Tibial nerve (tissue), 4 donors: ENCODE measurements around the gene PRSS36. TPM values are rescaled to one million over a fixed set of nuclear protein-coding genes. Genes with fewer than 3 reads are reported as not detected.

Experiments used
- DNase-seq, 2 donors: peaks; one replicate each; pipeline ENCODE4 v3.0.0-alpha.2; 2019; ENCODE audit warnings: low spot score in 2 of 2
- H3K27ac ChIP-seq, 4 donors: fragments of 200-600 bp; sonication (generic) in 3 of 4; one replicate each; pipeline ENCODE4 v1.5.1; 2017 to 2019; ENCODE audit warnings: mild to moderate bottlenecking in 1 of 4
- H3K27me3 ChIP-seq, 2 donors: fragments of 200-600 bp; sonication (generic) in 1 of 2; one replicate each; pipeline versions ENCODE4 v1.5.1 to v1.6.0; 2017 to 2019
- H3K36me3 ChIP-seq, 3 donors: fragments of 200-600 bp; sonication (generic); one replicate each; pipeline ENCODE4 v1.5.1; 2018 to 2019
- H3K4me1 ChIP-seq, 4 donors: fragments of 200-600 bp; sonication (generic) in 3 of 4; one replicate each; pipeline ENCODE4 v1.5.1; 2017 to 2019
- H3K4me3 ChIP-seq, 4 donors: fragments of 200-600 bp; sonication (generic) in 3 of 4; one replicate each; pipeline ENCODE4 v1.5.1; 2017 to 2019; ENCODE audit warnings: mild to moderate bottlenecking in 1 of 4, moderate library complexity in 1 of 4
- H3K9me3 ChIP-seq, 4 donors: fragments of 200-600 bp; sonication (generic) in 3 of 4; one replicate each; pipeline ENCODE4 v1.5.1; 2017 to 2019
- CTCF ChIP-seq, 5 experiments: fragments of 200-600 bp in 3 of 5; fragments of 450-650 bp in 2 of 5; sonication (generic) in 3 of 5; IDR thresholded peaks; one replicate each; pipeline ENCODE4 v1.5.1; 2016 to 2019; ENCODE audit warnings: antibody characterized with exemption in 5 of 5, mild to moderate bottlenecking in 3 of 5, moderate library complexity in 2 of 5
- EP300 ChIP-seq, 2 donors: sonication (generic); formaldehyde crosslinking; IDR thresholded peaks; one replicate each; pipeline ENCODE4 v1.6.1; 2017; ENCODE audit warnings: antibody characterized with exemption in 2 of 2, mild to moderate bottlenecking in 1 of 2
- POLR2A ChIP-seq, 2 donors: fragments of 450-650 bp; IDR thresholded peaks; one replicate each; pipeline ENCODE4 v1.6.1; 2017; ENCODE audit warnings: antibody characterized with exemption in 2 of 2, mild to moderate bottlenecking in 2 of 2, moderate library complexity in 2 of 2
- WGBS, 2 donors: methylation state at CpG; one replicate each; pipeline ENCODE4 v1.1.5; 2018; 5-methylcytosine and 5-hydroxymethylcytosine counted together
- total RNA-seq, 4 donors: library from RNA; depleted of rRNA; stranded (reverse); fragments of >200 nt; gene quantifications; one replicate each; pipeline ENCODE4 v1.1.0, GENCODE V29; 2016

PRSS36 gene
- total RNA-seq, 4 donors from 2014 or later = 6.5 to 21.3 (median 10.8) TPM

DNA sequence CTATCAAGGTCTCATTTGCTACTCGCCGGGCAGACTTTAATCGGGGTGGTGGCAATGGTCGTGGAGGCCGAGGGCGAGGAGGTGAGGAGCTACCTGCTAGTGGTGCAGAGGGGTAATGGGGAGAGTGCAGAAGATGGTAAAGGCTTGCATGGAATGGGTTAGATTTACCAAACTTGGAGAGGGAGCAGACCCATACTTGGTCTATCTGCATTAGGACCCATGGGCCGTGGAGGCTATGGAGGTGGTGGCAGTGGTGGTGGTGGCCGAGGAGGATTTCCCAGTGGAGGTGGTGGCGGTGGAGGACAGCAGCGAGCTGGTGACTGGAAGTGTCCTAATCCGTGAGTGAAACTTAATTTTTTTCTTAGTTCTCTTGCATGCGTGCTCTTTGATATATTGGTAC lies 40.2 kb upstream of the PRSS36 start:
- TF ChIP-seq EP300 (IDR thresholded peaks at IDR 0.05) (no peak), POLR2A (IDR thresholded peaks at IDR 0.05) (no peak), CTCF (IDR thresholded peaks at IDR 0.05) (no peak)
- DNase-seq = no peak

DNA sequence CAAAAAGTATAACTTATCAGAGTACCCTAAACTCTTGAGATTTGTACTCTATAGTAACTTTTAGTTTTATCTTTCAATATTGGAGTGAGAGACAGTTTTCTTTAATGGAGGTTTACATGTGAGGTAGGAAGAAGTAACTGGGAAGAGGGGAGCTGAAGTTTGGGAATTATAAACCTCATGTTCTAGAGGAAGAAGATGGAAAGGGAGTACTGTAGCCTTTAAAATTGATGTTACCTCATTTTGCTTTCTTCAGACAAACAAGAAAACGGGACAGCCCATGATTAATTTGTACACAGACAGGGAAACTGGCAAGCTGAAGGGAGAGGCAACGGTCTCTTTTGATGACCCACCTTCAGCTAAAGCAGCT lies 39.5 kb upstream of the PRSS36 start:
- Histone ChIP-seq H3K36me3 (peaks cover 9 to 100% (median 52%) of the 10 kb centered on the region in 3 donors), H3K27me3 (no peaks in the 10 kb centered on the region), H3K4me1 (peaks cover 0 to 34% (median 2%) of the 10 kb centered on the region in 4 donors), H3K9me3 (no peaks in the 10 kb centered on the region), H3K4me3 (no peak overlapping the region), H3K27ac (no peak overlapping the region)
- WGBS, 2 donors = 83 to 87% methylated on average over 2 of the region's 2 CpGs
- DNase-seq = no peak
- TF ChIP-seq EP300 (IDR thresholded peaks at IDR 0.05) (no peak), POLR2A (IDR thresholded peaks at IDR 0.05) (no peak), CTCF (IDR thresholded peaks at IDR 0.05) (no peak)

More for the DNA sequence above, 40.2 kb upstream of the PRSS36 start:
- WGBS, 2 donors = 95 to 96% methylated on average over 12 of the region's 12 CpGs
- no peak overlapping the region for H3K4me3 ChIP-seq
- H3K27me3 ChIP-seq = no peaks in the 10 kb centered on the region
- H3K36me3 ChIP-seq = peaks cover 9 to 100% (median 49%) of the 10 kb centered on the region in 3 donors
- H3K4me1 ChIP-seq = peaks cover 0 to 28% (median 2%) of the 10 kb centered on the region in 4 donors
- no peaks in the 10 kb centered on the region for H3K9me3 ChIP-seq
- no peak overlapping the region for H3K27ac ChIP-seq

- WGBS, 2 donors = 82 to 85% methylated on average over 3 of the region's 3 CpGs
- H3K4me3 ChIP-seq = no peak overlapping the region
- H3K36me3 ChIP-seq = peaks cover 9 to 100% (median 59%) of the 10 kb centered on the region in 3 donors
These were observed 38.9 kb upstream of the PRSS36 start for GRCh38 chr16:31188450-31189411.

GRCh38 chr16:31187808-31188189 lies 37.9 kb upstream of the PRSS36 start:
- Histone ChIP-seq H3K36me3 (peaks cover 9 to 99% (median 63%) of the 10 kb centered on the region in 3 donors), H3K27me3 (no peaks in the 10 kb centered on the region), H3K4me3 (no peak overlapping the region), H3K27ac (no peak overlapping the region), H3K4me1 (peaks cover 0 to 49% (median 10%) of the 10 kb centered on the region in 4 donors), H3K9me3 (no peaks in the 10 kb centered on the region)
- WGBS, 2 donors = 78 to 81% methylated on average over 8 of the region's 8 CpGs
- TF ChIP-seq POLR2A (IDR thresholded peaks at IDR 0.05) = no peak
- no peak for TF ChIP-seq CTCF (IDR thresholded peaks at IDR 0.05)
- no peak for TF ChIP-seq EP300 (IDR thresholded peaks at IDR 0.05)
- no peak for DNase-seq

More at GRCh38 chr16:31188450-31189411, 38.9 kb upstream of the PRSS36 start:
- H3K27ac ChIP-seq = no peak overlapping the region
- peaks cover 0 to 40% (median 4%) of the 10 kb centered on the region in 4 donors for H3K4me1 ChIP-seq
- H3K9me3 ChIP-seq = no peaks in the 10 kb centered on the region
- H3K27me3 ChIP-seq = no peaks in the 10 kb centered on the region
- DNase-seq = no peak
- TF ChIP-seq EP300 (IDR thresholded peaks at IDR 0.05) (no peak), POLR2A (IDR thresholded peaks at IDR 0.05) (no peak), CTCF (IDR thresholded peaks at IDR 0.05) (no peak)
